Melanocyte of skin (primary cell): ENCODE results near the gene LONRF3. TPM values are rescaled to one million over a fixed set of nuclear protein-coding genes. Genes with fewer than 3 reads are reported as not detected.

Source experiments
- total RNA-seq, 2 donors: library from RNA; depleted of rRNA; stranded (reverse); fragments of >200 nt; gene quantifications; 2 replicates each; pipeline ENCODE4 v1.2.3, GENCODE V29; 2012

Gene LONRF3
- total RNA-seq = 1 to 10 TPM in 1 of 2 donors, under 1 TPM in 1; 0.69 to 5.0 TPM

DNA sequence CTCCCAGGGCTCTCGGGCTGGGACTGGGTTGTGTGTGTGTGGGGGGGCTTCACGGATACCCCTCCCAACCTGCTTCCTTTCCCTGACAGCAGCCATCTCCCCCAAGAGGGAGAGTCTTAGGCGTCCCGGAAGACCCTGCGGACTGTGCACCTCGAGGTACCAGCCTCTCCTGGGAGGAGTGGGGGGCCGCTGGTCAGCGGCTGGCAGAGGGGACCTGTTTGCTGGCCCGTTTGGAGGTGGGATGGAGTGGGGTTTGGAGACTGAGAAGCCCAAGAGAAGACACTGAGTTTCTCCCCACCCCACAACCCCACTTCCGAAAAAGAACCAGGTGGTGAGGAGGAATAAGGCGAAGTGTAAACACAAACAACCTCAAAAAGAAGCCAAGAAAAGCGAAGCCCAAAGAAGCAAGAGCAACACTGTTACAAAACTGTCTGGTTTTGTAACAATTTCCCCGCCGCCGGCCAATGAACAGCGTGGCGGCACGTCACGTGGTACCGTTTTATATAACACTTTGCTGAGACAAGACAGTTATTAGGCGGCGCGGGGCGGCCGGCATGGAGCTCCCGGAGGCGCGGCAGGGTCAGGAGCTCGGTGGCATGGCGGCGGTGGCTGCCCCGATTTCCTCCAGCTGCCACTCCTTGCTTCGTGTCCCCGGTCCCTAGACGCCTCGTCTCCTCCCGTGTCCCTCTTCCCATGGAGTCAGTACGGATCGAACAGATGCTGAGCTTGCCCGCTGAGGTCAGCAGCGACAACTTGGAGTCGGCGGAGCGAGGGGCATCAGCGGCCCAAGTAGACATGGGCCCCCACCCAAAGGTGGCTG lies at the start of gene LONRF3:
TSS of gene LONRF3 (plus strand) at position 531 of the 820 bp plus-strand sequence. CDS start at position 694, 163 bp downstream.

Other genes with a start within 250 kb of the LONRF3 start
- gene IL13RA1, start 247.0 kb upstream of the LONRF3 start, total RNA-seq = 10 to 100 TPM; 28.0 to 34.8 TPM
- gene ZCCHC12, start 150.8 kb upstream of the LONRF3 start, total RNA-seq = under 1 TPM in 1 of 2 donors, not detected in 1; 0.34 TPM
- gene CT47C1, start 98.4 kb downstream of the LONRF3 start, total RNA-seq = not detected
- gene KIAA1210, start 153.2 kb downstream of the LONRF3 start, total RNA-seq = not detected